ENCODE results near the gene SLC25A38. TPM values are rescaled to one million over a fixed set of nuclear protein-coding genes. Genes with fewer than 3 reads are reported as not detected.

SLC25A38 gene
- total RNA-seq, 1 donor from 2014 or later: 30.8 TPM

- H3K36me3 ChIP-seq (ENCODE audit: control insufficient read depth, insufficient read depth, low read length): no peaks in the 10 kb centered on the region
- TF ChIP-seq, protein P1, sequence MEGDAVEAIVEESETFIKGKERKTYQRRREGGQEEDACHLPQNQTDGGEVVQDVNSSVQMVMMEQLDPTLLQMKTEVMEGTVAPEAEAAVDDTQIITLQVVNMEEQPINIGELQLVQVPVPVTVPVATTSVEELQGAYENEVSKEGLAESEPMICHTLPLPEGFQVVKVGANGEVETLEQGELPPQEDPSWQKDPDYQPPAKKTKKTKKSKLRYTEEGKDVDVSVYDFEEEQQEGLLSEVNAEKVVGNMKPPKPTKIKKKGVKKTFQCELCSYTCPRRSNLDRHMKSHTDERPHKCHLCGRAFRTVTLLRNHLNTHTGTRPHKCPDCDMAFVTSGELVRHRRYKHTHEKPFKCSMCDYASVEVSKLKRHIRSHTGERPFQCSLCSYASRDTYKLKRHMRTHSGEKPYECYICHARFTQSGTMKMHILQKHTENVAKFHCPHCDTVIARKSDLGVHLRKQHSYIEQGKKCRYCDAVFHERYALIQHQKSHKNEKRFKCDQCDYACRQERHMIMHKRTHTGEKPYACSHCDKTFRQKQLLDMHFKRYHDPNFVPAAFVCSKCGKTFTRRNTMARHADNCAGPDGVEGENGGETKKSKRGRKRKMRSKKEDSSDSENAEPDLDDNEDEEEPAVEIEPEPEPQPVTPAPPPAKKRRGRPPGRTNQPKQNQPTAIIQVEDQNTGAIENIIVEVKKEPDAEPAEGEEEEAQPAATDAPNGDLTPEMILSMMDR (IDR thresholded peaks at IDR 0.05; ENCODE audit: insufficient read depth, low read length, poor library complexity, severe bottlenecking): no peak
- no peak overlapping the region for H3K4me3 ChIP-seq (ENCODE audit: low read depth, low read length)
- H3K27me3 ChIP-seq (ENCODE audit: control insufficient read depth, insufficient read depth, low read length): no peaks in the 10 kb centered on the region
- DNase-seq (ENCODE audit: low read depth): no peak
Observed at GRCh38 chr3:39390181-39390580, 7.0 kb downstream of the SLC25A38 start.

DNA sequence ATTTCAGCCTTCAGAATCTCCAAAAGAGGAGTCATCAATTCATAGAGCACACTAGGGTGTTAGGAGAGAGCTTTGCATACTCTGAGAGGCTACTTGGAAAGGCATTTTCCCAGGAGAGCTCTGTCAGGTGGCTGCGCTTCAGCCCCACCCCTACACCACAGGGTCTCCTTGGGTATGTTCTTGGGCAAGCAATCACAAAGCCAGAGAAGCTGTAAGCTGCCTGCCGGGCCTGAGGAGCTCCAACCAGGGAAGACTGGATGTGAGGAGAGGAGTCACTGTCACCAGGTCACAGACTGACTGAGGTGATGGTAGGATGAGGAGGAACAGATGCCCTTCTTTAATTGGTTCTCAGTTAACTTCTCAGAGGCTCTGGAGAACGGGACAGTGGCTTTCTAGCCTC lies 13.5 kb downstream of the SLC25A38 start:
- Histone ChIP-seq H3K36me3 (ENCODE audit: control insufficient read depth, insufficient read depth, low read length) (no peaks in the 10 kb centered on the region), H3K27me3 (ENCODE audit: control insufficient read depth, insufficient read depth, low read length) (no peaks in the 10 kb centered on the region), H3K4me3 (ENCODE audit: low read depth, low read length) (no peak overlapping the region)
- TF ChIP-seq, protein P1 (IDR thresholded peaks at IDR 0.05; ENCODE audit: insufficient read depth, low read length, poor library complexity, severe bottlenecking): no peak
- no peak for DNase-seq (ENCODE audit: low read depth)

GRCh38 chr3:39398700-39399099 lies 15.5 kb downstream of the SLC25A38 start:
- H3K36me3 ChIP-seq (ENCODE audit: control insufficient read depth, insufficient read depth, low read length): no peaks in the 10 kb centered on the region
- TF ChIP-seq, protein P1 (IDR thresholded peaks at IDR 0.05; ENCODE audit: insufficient read depth, low read length, poor library complexity, severe bottlenecking): no peak
- H3K27me3 ChIP-seq (ENCODE audit: control insufficient read depth, insufficient read depth, low read length): no peaks in the 10 kb centered on the region
- no peak for DNase-seq (ENCODE audit: low read depth)
- no peak overlapping the region for H3K4me3 ChIP-seq (ENCODE audit: low read depth, low read length)

GRCh38 chr3:39401983-39402382 lies 18.8 kb downstream of the SLC25A38 start:
- no peak for DNase-seq (ENCODE audit: low read depth)
- Histone ChIP-seq H3K27me3 (ENCODE audit: control insufficient read depth, insufficient read depth, low read length) (no peaks in the 10 kb centered on the region), H3K4me3 (ENCODE audit: low read depth, low read length) (no peak overlapping the region), H3K36me3 (ENCODE audit: control insufficient read depth, insufficient read depth, low read length) (no peaks in the 10 kb centered on the region)
- TF ChIP-seq, protein P1 (IDR thresholded peaks at IDR 0.05; ENCODE audit: insufficient read depth, low read length, poor library complexity, severe bottlenecking): no peak

DNA sequence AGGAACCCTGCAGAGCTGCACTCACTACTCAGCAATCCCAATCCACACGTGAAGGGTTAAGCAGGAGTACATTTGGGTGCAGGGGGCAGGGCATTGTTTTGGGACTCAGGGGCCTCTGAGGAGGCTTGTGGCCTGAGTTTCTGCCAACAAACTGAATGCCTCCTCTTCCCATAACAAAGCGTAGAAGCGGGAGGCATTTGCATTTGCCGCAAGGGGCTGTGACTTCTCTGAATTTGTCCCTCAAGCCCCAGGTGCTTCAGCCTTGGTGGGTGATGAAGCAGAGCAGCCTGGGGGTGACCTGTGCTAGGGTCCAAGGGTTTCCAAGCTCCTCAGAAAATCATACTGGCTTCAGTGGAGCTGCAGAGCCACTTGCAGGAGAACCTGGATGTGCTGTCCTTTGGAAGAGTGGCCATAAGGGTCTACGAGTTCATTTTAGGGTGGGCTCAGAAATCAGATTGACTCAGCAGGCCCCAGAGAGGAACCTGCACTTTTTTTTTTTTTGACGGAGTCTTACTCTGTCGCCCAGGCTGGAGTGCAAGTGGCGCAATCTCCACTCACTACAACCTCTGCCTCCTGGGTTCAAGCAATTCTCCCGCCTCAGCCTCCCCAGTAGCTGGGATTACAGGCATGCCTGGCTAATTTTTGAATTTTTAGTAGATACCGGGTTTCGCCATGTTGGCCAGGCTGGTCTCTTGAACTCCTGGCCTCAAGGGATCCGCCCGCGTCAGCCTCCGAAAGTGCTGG lies 21.9 kb downstream of the SLC25A38 start:
- Histone ChIP-seq H3K4me3 (ENCODE audit: low read depth, low read length) (no peak overlapping the region), H3K36me3 (ENCODE audit: control insufficient read depth, insufficient read depth, low read length) (no peaks in the 10 kb centered on the region), H3K27me3 (ENCODE audit: control insufficient read depth, insufficient read depth, low read length) (no peaks in the 10 kb centered on the region)
- DNase-seq (ENCODE audit: low read depth): no peak
- TF ChIP-seq, protein P1 (IDR thresholded peaks at IDR 0.05; ENCODE audit: insufficient read depth, low read length, poor library complexity, severe bottlenecking): no peak
